Activated T-helper 1 cell treated with Interleukin-2 at 50 U/mL for 16 hours (primary cell): ENCODE measurements around the gene NUDT16.

Experiments
- DNase-seq: peaks from one replicate; pipeline ENCODE4 v3.0.0-alpha.2; 2020; ENCODE audit warnings: low read depth

Gene NUDT16

GRCh38 chr3:131386429-131387165 lies 5.0 kb downstream of the NUDT16 start:
- DNase-seq = no peak

GRCh38 chr3:131387796-131388489 lies 6.4 kb downstream of the NUDT16 start:
- no peak for DNase-seq

DNA sequence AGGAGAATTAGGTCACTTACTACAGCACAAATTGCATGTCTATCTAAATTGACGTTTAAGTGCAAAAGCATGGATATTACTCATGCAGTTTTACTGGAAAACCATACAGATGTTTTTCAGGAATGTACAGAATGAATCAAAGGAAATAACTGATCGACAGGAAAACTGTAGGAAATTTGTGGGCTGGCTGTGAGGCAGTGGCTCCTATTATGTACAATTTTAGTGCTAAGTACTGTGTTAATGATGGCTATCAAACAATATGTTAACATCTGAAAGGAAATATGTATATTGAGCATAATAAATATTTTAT lies 6.9 kb downstream of the NUDT16 start:
- no peak for DNase-seq

DNA sequence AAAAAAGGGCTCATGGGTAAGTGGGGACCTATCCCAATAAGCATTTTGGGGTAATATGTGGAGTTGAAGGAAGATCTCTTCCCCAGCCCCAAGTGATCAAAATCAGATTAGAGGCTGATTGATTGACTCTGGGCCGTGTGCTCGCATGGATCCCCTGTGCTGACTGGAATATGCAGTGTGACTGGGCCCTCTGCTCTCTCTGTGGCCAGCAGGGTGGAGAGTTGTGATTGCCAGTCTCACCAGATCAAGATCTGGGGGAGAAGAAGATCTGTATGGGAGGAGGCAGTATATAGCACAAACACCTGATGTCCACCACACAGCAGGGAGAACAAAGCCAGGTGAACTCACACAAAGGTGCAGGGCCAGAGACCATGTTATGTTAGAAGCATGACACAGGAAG lies 8.8 kb downstream of the NUDT16 start:
- DNase-seq = no peak

DNA sequence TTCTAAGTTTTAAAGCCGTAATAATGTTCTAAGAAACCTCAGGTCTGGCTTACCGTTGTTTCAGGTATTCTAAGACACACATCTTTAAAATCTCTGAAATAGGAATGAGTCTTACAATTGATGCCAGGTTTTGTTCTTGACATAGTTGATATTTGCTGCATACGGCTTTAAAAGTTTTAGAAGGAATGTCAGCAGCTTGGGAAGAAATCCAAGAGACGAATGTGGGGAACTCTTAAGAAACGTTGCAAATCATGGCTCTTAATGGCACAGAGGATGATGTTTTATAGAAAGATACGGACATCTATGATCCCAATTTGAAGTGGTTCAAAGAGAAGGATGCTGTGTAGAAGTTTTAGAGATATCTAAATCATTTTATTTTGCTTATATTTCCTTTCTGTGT lies 11.5 kb downstream of the NUDT16 start:
- no peak for DNase-seq

GRCh38 chr3:131393868-131394267 lies 12.3 kb downstream of the NUDT16 start:
- no peak for DNase-seq

DNA sequence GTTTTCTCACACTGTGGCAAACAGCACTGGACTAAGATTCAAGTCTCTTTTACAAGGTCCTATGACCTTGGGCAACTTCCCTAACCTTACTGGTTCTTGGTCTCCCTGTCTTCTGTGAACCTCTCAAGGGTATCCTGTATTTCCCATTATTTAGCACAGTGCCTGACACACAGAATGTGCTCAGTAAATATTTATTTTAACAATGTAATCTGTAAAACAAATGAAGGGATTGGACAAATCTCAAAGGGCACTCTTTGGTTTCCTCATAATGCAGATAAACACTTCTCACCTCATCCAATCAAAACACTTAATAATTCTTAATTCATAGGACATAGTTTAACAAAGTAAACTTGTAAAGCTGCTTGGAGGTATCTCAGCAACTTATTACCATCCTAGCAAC lies 12.8 kb downstream of the NUDT16 start:
- no peak for DNase-seq

DNA sequence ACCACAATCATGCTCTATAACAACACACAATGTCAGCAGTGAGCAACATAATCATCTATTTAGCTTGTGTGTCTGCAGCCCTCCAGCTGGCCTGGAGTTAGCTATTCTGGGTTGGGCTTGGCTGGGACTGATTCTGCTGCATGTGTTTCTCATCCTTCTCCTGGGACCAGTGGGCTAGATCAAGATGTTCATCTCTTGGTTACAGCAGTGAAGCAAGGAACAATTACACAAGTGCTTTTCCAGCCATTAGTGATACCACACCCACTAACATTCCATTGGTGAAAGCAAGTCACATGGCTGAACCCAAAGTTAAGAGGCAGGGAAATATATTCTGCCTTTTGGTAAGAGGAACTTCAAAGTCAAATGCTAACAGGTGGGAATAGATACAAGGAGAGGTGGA lies 14.6 kb downstream of the NUDT16 start:
- DNase-seq = no peak

- DNase-seq = no peak
These were observed 16.3 kb downstream of the NUDT16 start for GRCh38 chr3:131397889-131398288.

DNA sequence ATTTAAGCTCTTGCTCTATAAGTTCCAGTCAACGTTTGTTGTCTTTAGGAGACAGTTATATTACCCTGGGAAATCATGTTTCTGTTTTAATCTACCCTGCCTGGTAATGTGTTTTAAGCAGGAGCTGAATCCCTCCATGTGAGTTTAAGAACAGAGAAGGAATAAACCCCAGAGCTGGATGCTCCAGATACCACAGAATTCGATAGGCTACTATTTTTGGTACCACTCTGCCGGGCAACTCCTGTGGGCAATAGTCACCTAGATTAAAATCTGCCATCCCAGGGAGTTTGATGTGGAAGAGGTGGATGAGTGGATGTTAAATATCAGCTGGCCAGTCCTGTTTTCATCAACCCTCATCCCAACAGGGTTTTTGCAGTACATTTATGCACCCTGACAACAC lies 20.4 kb downstream of the NUDT16 start:
- no peak for DNase-seq

DNA sequence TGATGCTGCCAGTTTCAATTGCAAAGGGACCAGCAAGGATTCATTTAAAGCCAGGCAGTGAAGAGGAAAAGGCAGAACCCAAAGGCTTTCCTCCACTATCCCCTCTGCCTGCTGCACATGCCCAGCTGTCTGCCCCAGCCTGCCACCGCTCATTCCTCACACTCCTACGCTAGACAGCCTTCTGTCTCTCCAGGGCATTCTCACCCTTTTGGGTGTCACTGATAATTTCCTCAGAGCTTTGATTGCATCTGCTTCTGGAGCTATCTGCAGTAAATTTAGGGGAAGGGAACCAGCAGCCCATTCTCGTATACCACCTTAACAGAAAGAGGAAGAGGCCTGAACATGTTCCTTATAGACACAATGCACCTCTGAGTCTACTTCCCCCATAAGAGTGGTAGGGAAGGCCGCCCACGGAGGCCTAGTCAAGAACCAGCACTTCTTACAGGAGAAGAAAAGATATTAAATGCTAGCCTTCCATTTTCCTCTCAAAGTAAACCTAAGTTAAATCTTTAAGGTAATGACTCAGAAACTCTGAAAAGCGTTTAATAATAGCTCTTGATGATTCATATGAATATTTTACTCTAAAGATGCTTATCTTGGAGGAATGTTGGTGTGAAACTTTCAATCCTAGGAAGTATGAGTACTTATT lies 20.9 kb downstream of the NUDT16 start:
- no peak for DNase-seq

- DNase-seq = no peak
These were observed 21.8 kb downstream of the NUDT16 start for GRCh38 chr3:131403216-131403895.

GRCh38 chr3:131405411-131405810 lies 23.8 kb downstream of the NUDT16 start:
- no peak for DNase-seq

DNA sequence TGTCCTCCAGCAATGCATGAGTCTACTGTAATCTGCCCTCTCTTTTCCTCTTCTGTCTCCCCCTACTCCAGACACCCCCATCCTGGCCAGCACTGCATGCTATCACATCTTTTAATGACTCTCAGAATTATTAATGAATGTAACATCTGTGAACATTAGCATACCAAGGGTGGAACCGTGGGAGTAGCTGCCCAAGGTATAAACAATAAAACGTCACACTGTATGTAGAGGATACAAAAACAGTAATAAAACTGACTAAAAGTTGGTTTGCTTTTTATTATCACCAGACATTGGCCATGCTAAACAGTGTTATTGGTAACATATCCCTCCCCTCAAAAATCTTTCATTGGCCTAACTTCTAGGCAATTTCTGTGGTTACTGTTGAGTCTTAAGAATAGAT lies 24.7 kb downstream of the NUDT16 start:
- no peak for DNase-seq

GRCh38 chr3:131417751-131418150 lies 36.2 kb downstream of the NUDT16 start:
- DNase-seq = no peak

GRCh38 chr3:131421301-131421700 lies 39.7 kb downstream of the NUDT16 start:
- DNase-seq = no peak

DNA sequence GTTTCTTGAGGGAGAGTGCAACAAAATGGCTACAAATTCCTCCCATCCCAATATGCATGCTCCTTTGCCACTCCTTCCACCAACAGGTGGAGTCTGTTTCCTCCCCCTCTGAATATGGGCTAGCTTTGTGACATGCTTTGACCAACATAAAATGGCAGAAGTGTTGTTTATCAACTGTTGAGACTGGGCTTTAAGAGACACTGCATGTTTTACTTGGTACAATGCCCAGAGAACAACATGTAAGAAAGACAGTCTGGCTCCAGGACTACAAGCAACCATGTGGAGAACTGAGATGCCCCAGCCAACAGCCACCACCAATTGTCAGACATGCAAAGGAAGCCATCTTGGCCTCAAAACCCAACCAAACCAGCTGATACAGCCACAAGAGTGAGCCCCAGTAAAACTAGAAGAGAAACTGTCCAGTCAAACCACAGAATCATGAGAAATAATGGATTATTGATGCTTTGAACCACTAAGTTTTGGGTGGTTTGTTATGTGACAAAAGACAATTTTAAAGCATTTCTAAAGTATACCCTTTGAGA lies 40.5 kb downstream of the NUDT16 start:
- DNase-seq = no peak

GRCh38 chr3:131427226-131427625 lies 45.7 kb downstream of the NUDT16 start:
- DNase-seq = no peak

DNA sequence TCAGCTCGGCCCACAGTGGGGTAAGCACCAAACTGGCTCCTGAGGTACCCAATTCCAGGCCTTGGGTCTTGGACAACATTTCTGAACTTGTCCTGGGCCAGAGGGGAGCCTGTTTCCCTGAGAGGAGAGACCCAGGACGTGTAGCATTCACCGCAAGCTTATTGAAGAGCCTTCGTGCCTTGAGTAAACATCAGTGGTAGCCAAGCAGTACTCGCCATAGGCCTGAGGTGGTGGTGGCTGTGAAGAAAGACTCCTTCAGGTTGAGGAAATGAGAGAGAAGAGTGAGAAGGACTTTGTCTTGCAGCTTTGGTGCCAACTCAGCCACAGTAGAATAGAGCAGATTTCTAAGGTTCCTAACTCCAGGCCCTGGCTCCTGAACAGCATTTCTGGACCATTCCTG lies 50.2 kb downstream of the NUDT16 start:
- no peak for DNase-seq

DNA sequence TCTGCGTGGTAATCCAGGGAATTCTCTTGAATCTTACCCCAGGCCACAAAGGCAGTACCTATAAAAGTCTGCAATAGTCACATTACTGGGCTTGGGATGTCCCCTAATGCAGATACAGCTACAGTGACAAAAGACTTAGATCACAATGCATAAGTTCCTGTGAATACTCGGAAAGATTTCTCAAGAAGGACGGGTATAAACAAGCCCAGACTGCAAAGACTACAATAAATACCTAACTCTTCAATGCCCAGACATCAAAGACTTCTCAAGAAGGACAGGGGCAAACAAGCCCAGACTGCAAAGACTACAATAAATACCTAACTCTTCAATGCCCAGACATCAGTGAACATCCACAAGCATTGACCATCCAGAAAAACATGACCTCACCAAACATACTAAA lies 50.9 kb downstream of the NUDT16 start:
- no peak for DNase-seq

- DNase-seq = no peak
These were observed 53.4 kb downstream of the NUDT16 start for GRCh38 chr3:131435000-131435399.
